HPDE6-E6E7 (cell line): ENCODE results near the gene KRTAP10-2.
"Not testable (repeated sequence)": the region's sequence is repeated elsewhere in the genome, so short reads cannot be mapped to it uniquely, and the experiment has no call there.

Experiments used
- DNase-seq: peaks from one replicate; pipeline ENCODE4 v3.0.0; 2011; ENCODE audit warnings: missing footprints; ENCODE audit errors: extremely low spot score

Gene KRTAP10-2

GRCh38 chr21:44583089-44583799 lies 31.9 kb upstream of the KRTAP10-2 start:
- DNase-seq, result no peak

GRCh38 chr21:44582055-44582454 lies 30.8 kb upstream of the KRTAP10-2 start:
- no peak for DNase-seq

DNA sequence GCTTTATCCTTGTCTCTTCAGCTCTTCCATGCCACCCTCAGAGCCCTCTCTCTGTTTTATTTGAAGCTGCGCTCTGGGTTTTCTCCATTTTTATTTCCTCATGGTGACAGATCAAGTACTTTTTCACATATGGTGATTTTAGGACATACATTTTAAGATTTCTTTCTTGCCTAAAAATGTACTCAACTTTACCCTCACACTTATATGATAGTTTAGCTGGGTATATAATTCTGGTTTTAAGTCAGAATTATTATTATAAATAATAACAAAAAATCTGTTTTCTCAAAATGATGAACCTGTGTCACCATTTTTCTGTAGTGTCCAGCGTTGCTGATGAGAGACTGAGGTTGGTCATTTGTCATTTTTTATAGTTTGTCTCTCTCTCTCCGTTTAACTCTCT lies 29.9 kb upstream of the KRTAP10-2 start:
- DNase-seq, result no peak

- DNase-seq, result not testable (repeated sequence)
Measured at GRCh38 chr21:44580231-44580821, 29.0 kb upstream of the KRTAP10-2 start, which contains the start of gene KRTAP10-5. KRTAP10-5 (minus strand) TSS chr21:44580604; CDS start chr21:44580578, 26 bp downstream.

DNA sequence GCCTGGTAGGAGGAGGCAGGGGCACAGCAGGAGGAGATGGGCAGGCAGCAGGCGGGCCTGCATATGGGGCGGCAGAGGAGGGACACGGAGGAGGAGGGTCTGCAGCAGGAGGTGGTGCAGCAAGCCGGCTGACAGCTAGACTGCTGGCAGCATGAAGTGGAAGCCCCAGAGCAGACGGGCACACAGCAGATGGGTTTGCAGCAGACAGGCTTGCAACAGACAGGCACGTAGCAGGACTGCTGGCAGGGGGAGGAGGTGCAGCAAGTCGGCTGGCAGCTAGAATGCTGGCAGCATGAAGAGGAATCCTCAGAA lies 28.5 kb upstream of the KRTAP10-2 start:
- no peak for DNase-seq

DNA sequence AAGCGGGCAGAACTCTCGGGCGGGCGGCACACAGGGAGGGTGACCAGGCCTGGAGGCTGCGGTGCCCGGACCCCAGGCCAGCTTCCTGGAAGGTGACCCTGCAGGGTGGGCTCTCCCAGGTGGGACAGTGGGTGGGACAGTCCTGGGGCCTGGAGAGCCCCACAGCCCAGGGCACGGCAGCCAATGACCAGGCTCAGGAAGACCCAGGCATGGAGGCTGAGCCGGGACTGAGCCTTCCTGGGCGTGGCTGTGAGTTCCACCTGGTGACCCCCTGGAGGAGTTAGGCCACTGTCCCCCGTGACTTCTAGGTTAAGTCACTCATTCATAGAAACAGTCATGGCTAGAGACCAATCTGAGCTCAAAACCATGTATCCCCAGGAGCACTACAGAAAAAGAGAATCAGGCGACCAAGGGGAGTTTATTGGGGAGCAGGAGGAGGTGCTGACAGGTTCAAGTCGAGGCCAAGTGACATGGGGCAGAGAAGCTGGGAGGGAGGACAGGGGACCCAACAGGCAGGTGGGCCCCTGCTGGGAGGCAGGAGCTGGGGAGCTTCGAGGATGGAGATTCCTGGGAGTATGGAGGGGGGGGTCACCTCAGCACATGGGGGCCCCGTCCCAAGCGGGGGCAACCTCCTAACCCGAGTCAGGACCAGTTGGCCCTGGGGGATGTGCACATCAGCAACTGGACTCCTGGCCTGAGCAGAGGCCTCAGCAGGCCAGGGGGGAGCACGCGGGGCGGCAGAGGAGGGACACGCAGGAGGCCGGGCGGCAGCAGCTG lies 27.9 kb upstream of the KRTAP10-2 start:
- DNase-seq, result no peak

DNA sequence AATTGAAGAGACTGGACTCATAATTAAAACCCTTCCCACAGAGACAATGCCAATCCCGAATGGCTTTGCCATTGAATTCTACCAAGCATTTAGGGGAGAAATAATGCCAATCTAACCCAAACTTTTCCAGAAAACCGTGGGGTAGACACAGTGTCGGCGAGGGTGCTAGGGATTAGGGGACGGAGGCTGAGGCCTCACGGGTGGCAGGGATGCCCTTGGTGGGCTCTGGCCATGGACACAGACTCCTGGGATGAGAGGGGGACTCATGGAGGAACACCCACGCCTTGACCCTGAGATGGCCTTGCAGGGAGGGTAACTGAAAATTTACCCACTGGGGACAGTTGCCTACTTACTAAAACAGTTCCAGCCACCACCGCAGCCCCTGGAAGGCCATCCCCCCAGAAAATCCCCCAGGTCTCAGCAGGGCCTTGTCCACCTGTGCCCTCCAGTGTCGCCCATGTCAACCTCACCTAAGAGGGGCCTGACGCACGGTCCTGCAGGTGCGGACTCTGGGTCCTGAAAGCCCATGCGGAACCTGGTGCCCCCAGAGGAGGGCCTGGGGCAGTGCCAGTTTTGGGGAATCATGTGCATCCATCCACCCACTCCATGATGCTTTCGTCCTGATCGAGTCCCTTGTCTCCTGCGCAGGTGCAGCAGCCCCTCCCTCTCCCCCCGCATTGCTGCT lies 27.2 kb upstream of the KRTAP10-2 start:
- DNase-seq, result no peak

GRCh38 chr21:44576025-44576420 lies 24.7 kb upstream of the KRTAP10-2 start:
- DNase-seq, result no peak

GRCh38 chr21:44575307-44576024 lies 24.2 kb upstream of the KRTAP10-2 start:
- no peak for DNase-seq

DNA sequence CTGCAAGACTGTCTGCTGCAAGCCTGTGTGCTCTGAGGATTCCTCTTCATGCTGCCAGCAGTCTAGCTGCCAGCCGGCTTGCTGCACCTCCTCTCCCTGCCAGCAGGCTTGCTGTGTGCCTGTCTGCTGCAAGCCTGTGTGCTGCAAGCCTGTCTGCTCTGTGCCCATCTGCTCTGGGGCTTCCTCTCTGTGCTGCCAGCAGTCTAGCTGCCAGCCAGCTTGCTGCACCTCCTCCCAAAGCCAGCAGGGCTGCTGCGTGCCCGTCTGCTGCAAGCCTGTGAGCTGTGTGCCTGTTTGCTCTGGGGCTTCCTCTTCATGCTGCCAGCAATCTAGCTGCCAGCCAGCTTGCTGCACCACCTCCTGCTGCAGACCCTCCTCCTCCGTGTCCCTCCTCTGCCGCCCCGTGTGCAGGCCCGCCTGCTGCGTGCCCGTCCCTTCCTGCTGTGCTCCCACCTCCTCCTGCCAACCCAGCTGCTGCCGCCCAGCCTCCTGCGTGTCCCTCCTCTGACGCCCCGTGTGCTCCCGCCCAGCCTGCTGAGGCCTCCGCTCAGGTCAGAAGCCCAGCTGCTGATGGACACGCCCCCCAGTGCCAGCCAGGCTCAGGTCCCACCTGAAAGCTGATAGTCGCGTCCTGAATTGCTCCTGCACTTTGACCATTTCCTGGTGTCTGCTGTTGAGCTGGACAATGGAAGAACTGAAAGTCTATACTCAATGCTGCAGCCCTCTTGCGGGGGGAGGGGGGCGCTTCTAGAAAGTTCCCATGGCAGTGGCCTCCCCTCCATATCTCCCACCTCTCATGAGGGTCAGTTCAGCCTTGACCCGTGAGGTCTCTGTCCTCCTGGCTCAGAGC lies 23.4 kb upstream of the KRTAP10-2 start:
- DNase-seq, result no peak

- not testable (repeated sequence) for DNase-seq
Measured at GRCh38 chr21:44573630-44574456, 22.5 kb upstream of the KRTAP10-2 start, which contains the start of gene KRTAP10-4. KRTAP10-4 (plus strand) TSS chr21:44573729; CDS start chr21:44573759, 30 bp downstream.

- DNase-seq, result no peak
Measured at GRCh38 chr21:44572959-44573583, 21.8 kb upstream of the KRTAP10-2 start.

DNA sequence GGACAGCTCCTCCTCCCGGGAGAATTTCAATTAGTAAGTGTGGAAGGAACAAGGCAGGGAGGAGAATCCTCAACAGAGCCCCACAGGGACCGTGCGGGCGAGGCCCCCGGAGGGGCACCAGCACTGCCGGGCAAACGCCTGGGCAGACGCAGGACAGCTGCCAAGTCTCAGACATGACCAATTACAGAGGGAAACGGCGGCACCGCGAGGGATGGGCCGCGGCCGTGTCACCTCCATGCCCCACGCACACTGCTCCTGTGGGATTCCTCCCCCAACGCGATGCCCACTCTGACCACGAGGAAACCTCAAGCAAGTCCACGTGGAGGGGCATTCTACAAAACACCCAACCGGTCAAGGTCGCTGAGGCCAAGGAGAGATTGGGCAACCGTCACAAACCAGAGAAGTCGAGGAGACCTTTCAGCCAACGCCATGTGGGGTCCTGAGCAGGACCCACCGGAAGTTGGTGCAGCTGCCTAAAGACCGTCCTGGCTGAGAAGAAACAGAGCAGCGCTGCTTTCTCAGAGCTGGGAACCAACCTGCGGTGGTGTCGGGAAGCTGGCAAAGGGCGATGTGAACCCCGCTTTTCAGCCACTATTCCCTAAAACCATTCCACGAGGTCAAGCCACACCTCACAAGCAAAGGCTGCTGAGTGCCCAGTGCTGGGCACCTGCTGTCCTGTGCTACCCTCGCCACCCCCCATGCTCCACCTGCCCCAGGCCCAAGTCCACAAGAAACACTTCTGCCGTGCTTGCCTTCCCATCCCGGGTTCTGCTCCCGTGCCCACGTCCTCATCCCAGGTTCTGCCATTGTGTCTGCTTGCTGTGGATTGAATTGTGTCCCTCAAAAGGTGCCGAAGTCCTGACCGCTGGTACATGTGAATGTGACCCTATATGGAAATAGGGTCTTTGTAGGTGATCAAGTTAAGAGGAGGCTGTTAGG lies 20.8 kb upstream of the KRTAP10-2 start:
- DNase-seq, result no peak

DNA sequence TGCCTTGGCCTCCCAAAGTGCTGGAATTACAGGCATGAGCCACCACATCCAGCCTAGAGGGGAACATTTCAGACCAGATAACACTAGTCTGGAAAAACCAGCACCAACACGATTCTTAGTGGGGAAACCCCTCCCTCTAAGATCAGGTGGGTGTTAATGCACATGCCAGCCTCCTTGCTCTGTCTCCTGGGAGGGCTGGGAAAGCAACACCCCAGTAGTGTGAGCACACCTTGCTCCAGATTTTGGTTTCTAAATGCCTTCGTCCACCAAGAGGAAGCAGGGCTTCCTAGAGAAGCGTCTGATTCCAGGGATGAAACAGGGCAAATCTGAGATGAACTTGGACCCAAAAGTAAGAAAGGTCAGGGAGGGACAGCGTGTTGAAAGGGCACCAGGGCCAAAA lies 20.0 kb upstream of the KRTAP10-2 start:
- no peak for DNase-seq

- no peak for DNase-seq
Measured at GRCh38 chr21:44569861-44570517, 18.7 kb upstream of the KRTAP10-2 start.

DNA sequence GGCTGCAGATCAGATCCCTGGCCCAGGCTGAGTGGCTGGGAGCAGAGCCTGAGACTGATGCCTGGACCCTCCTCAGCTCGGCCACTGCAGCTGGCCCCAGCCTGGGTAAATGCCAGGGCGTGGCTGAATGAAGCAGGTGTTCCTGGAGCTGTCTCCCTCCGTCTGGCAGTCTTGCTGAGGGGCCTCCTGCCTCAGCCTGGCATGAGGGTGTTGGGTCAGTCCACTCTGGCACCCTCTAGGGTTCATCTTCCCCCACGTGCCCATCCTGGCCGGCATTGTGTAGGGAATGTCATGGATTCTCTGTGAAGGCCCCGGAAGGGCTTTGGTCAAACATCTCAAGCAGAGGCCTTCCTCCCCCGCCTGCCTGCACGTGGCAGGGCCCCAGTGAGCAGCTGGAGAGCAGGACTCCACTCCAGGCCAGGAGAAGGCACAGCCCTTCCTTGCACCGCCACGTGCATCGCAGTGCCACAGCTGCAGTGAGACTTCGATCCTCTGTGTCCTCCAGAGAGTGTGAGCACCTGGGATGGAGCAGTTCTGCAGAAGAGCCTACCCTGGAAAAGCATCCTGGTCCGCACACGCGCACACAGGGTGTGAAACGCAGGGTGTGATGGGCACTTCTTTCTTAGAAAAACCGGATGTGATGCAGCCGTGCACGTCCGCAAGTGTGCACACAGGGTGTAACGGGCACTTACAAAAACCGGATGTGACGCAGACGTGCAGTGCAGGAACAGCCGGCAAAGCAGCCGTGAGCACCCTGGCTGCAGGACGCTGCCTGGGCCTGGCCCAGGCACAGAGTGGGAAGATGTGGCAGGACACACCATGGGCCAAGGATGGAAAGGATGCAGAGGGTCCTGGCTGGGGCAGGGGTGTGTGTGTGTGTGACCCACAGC lies 17.6 kb upstream of the KRTAP10-2 start:
- DNase-seq, result no peak

- DNase-seq, result no peak
Measured at GRCh38 chr21:44568261-44568660, 17.0 kb upstream of the KRTAP10-2 start.
